Neuronal stem cell (in vitro differentiated cells): ENCODE data around the gene CNGA4.

Experiments
- DNase-seq: peaks from one replicate; pipeline ENCODE4 v3.0.0-alpha.2; 2013; ENCODE audit warnings: low spot score
- H2AFZ ChIP-seq: one replicate; pipeline ENCODE4 v1.6.1; 2013; ENCODE audit warnings: mild to moderate bottlenecking, low read length, inconsistent platforms
- H2AK5ac ChIP-seq: 2 replicates; pipeline ENCODE4 v1.6.1; 2013; ENCODE audit warnings: low read depth, mild to moderate bottlenecking, inconsistent platforms, low read length, moderate library complexity, mixed read lengths
- H2BK120ac ChIP-seq: 2 replicates; pipeline ENCODE4 v1.6.1; 2013; ENCODE audit warnings: low read depth, mild to moderate bottlenecking, inconsistent platforms, low read length, moderate library complexity, mixed read lengths
- H2BK12ac ChIP-seq: one replicate; pipeline ENCODE4 v1.6.1; 2013; ENCODE audit warnings: low read length, inconsistent platforms
- H2BK15ac ChIP-seq: 2 replicates; pipeline ENCODE4 v1.6.1; 2013; ENCODE audit warnings: mild to moderate bottlenecking, low read length, inconsistent platforms, mixed read lengths
- H2BK5ac ChIP-seq: one replicate; pipeline ENCODE4 v1.6.1; 2013; ENCODE audit warnings: inconsistent platforms, mild to moderate bottlenecking, low read length, moderate library complexity
- H3K14ac ChIP-seq: one replicate; pipeline ENCODE4 v1.6.1; 2013; ENCODE audit warnings: low read length, inconsistent platforms
- H3K18ac ChIP-seq: 2 replicates; pipeline ENCODE4 v1.6.1; 2013; ENCODE audit warnings: low read length, inconsistent platforms
- H3K23ac ChIP-seq: 2 replicates; pipeline ENCODE4 v1.6.1; 2013; ENCODE audit warnings: low read depth, mild to moderate bottlenecking, mixed read lengths, low read length, inconsistent platforms; ENCODE audit not compliant: poor library complexity
- H3K27ac ChIP-seq: replicated peaks from 3 replicates; pipeline ENCODE4 v1.5.1; 2013; ENCODE audit warnings: low read length, inconsistent platforms
- H3K27me3 ChIP-seq, 3 experiments: 2 replicates each; pipeline ENCODE4 v1.6.1; 2013; ENCODE audit warnings: low read length in 3 of 3, mild to moderate bottlenecking in 2 of 3, inconsistent platforms in 1 of 3, low read depth in 1 of 3, mixed read lengths in 1 of 3, moderate library complexity in 1 of 3; ENCODE audit not compliant: control insufficient read depth in 3 of 3, insufficient read depth in 3 of 3
- H3K36me3 ChIP-seq, 2 donors: replicated peaks in 1 of 2; 2 replicates each; pipeline ENCODE4 v1.6.1; 2013; ENCODE audit warnings: low read length in 2 of 2; ENCODE audit not compliant: control insufficient read depth in 2 of 2, insufficient read depth in 2 of 2
- H3K4ac ChIP-seq: 2 replicates; pipeline ENCODE4 v1.6.1; 2013; ENCODE audit warnings: inconsistent platforms, mild to moderate bottlenecking, low read length, moderate library complexity
- H3K4me1 ChIP-seq, 2 donors: 1 replicate in 1 of 2; 2 replicates in 1 of 2; pipeline ENCODE4 v1.6.1; 2013; ENCODE audit warnings: low read length in 2 of 2, low read depth in 1 of 2; ENCODE audit not compliant: control insufficient read depth in 2 of 2, insufficient read depth in 1 of 2
- H3K4me2 ChIP-seq: one replicate; pipeline ENCODE4 v1.6.1; 2013; ENCODE audit warnings: mild to moderate bottlenecking, low read length, inconsistent platforms; ENCODE audit not compliant: insufficient read depth, poor library complexity, severe bottlenecking
- H3K4me3 ChIP-seq, 2 donors: 2 replicates each; pipeline ENCODE4 v1.5.1; 2013; ENCODE audit warnings: low read length in 2 of 2, mild to moderate bottlenecking in 2 of 2, inconsistent platforms in 1 of 2, moderate library complexity in 1 of 2
- H3K79me1 ChIP-seq: one replicate; pipeline ENCODE4 v1.6.1; 2013; ENCODE audit warnings: low read depth, mild to moderate bottlenecking, inconsistent platforms, low read length, moderate library complexity
- H3K9ac ChIP-seq: one replicate; pipeline ENCODE4 v1.6.1; 2013; ENCODE audit warnings: mild to moderate bottlenecking, low read depth, low read length, inconsistent platforms; ENCODE audit not compliant: poor library complexity
- H3K9me3 ChIP-seq, 2 donors: replicated peaks in 1 of 2; 2 replicates each; pipeline versions ENCODE3 to v1.6.1; 2013; ENCODE audit warnings: low read length in 2 of 2, mild to moderate bottlenecking in 2 of 2, inconsistent platforms in 1 of 2, low read depth in 1 of 2, mixed read lengths in 1 of 2, moderate library complexity in 1 of 2; ENCODE audit not compliant: control insufficient read depth in 2 of 2, insufficient read depth in 1 of 2
- H4K8ac ChIP-seq: one replicate; pipeline ENCODE4 v1.6.1; 2013; ENCODE audit warnings: low read depth, mild to moderate bottlenecking, inconsistent platforms, low read length, moderate library complexity
- H4K91ac ChIP-seq: one replicate; pipeline ENCODE4 v1.6.1; 2013; ENCODE audit warnings: low read length, low read depth, mild to moderate bottlenecking, inconsistent platforms; ENCODE audit not compliant: poor library complexity
- WGBS, 2 donors: extraction: QIAGEN DNeasy Blood & Tissue Kit; methylation state at CpG; one replicate each; pipeline ENCODE4 v1.1.7; 2013; ENCODE audit warnings: missing lambda C conversion rate in 2 of 2, mixed read lengths in 1 of 2; ENCODE audit not compliant: insufficient read length in 2 of 2, insufficient replicate concordance in 1 of 2; ENCODE audit errors: extremely low coverage in 2 of 2; 5-methylcytosine and 5-hydroxymethylcytosine counted together

CNGA4 gene

DNA sequence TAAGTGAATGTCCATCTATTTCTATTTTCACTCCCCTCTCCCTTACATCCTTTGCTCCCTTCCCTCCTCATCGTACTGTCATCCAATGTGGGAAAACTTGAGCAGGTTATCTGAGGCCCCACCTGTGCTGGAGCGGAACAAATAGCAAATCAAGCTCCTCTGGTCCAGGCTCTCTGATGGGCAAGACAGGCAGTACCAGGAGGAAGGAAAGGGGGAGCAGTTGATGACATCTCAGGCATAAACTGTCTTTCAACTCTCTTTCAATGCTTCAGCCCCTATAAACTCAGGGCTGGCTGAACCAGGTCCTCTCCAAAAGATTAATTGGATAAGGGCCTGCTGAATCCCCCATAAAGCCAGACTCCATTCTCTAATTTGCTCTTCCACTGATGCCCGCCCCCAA lies 19.3 kb downstream of the CNGA4 start:
- no peak for DNase-seq
- no peak overlapping the region for H4K91ac ChIP-seq
- no peaks in the 10 kb centered on the region for H3K9me3 ChIP-seq
- no peak overlapping the region for H3K9ac ChIP-seq
- no peak overlapping the region for H3K4me3 ChIP-seq
- peaks cover 4 to 15% of the 10 kb centered on the region in 2 donors for H3K4me1 ChIP-seq
- H4K8ac ChIP-seq = no peak overlapping the region
- H3K14ac ChIP-seq = no peak overlapping the region
- H3K36me3 ChIP-seq = no peaks in the 10 kb centered on the region
- H2BK5ac ChIP-seq = no peak overlapping the region
- no peak overlapping the region for H3K4me2 ChIP-seq
- H3K23ac ChIP-seq = no peak overlapping the region
- WGBS, 2 donors = no CpG with 5 or more reads among the region's 3 CpGs
- no peak overlapping the region for H2BK12ac ChIP-seq
- H3K27me3 ChIP-seq = peaks cover 0 to 91% (median 1%) of the 10 kb centered on the region in 3 experiments
- H3K4ac ChIP-seq = no peak overlapping the region
- no peak overlapping the region for H2AFZ ChIP-seq
- no peaks in the 10 kb centered on the region for H3K79me1 ChIP-seq
- H2BK120ac ChIP-seq = no peak overlapping the region
- H3K27ac ChIP-seq = no peak overlapping the region
- H2BK15ac ChIP-seq = no peak overlapping the region
- H3K18ac ChIP-seq = no peak overlapping the region
- no peak overlapping the region for H2AK5ac ChIP-seq

DNA sequence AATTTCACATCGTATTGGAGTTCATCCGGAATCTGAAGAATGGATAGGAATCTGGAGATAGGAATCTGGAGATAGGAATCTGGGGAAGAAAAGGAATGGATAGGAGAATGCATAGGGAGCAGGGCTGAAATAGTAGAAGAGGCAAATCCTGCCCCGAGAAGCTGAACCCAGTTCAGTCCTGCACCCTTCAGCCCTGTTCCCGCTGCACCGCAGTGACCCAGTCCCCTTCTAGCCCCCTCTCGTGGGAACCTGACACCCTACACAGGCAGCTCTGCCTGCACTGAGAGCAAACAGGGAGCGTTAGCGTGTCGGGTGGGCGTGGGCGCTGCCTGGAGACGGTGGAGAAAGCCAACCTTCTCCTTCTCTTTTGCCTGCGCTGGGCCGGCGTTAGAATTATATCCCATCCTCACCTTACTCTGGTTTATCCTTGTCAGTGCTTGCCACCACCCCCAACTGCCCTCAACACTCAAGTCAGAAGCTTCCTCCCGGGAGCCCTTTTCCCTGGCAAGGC lies 19.7 kb downstream of the CNGA4 start:
- H3K36me3 ChIP-seq = no peaks in the 10 kb centered on the region
- no peaks in the 10 kb centered on the region for H3K9me3 ChIP-seq
- no peak overlapping the region for H4K91ac ChIP-seq
- H2BK5ac ChIP-seq = peak overlapping the region; percentile 40
- peak overlapping the region; percentile 58 for H2BK12ac ChIP-seq
- no peaks in the 10 kb centered on the region for H3K79me1 ChIP-seq
- peak overlapping the region; percentile 90 for H3K18ac ChIP-seq
- H3K4me1 ChIP-seq = peaks cover 4 to 15% of the 10 kb centered on the region in 2 donors
- H2BK15ac ChIP-seq = peak overlapping the region; percentile 32
- H3K14ac ChIP-seq = no peak overlapping the region
- H4K8ac ChIP-seq = no peak overlapping the region
- H3K4me3 ChIP-seq = peak overlapping the region in 1 of 2 donors; percentile 83
- H3K4me2 ChIP-seq = peak overlapping the region; percentile 96
- peak overlapping the region; percentile 85 for H2AFZ ChIP-seq
- no CpG with 5 or more reads among the region's 16 CpGs for WGBS, 2 donors
- no peak overlapping the region for H3K23ac ChIP-seq
- H3K9ac ChIP-seq = no peak overlapping the region
- DNase-seq = peak; percentile 29
- no peak overlapping the region for H3K4ac ChIP-seq
- H3K27me3 ChIP-seq = peaks cover 0 to 92% (median 1%) of the 10 kb centered on the region in 3 experiments
- no peak overlapping the region for H3K27ac ChIP-seq
- no peak overlapping the region for H2BK120ac ChIP-seq
- H2AK5ac ChIP-seq = peak overlapping the region; percentile 1

GRCh38 chr11:6260207-6260726 lies 21.4 kb downstream of the CNGA4 start:
- Histone ChIP-seq H3K79me1 (no peaks in the 10 kb centered on the region), H2BK12ac (no peak overlapping the region), H2BK5ac (peak overlapping the region; percentile 40), H3K14ac (peak overlapping the region; percentile 94), H3K18ac (peak overlapping the region; percentile 96), H3K4me1 (peaks cover 4 to 15% of the 10 kb centered on the region in 2 donors), H3K27ac (no peak overlapping the region), H3K4ac (no peak overlapping the region), H2BK15ac (peak overlapping the region; percentile 87), H2BK120ac (no peak overlapping the region), H3K9me3 (no peaks in the 10 kb centered on the region), H4K91ac (no peak overlapping the region), H3K27me3 (peaks cover 0 to 88% (median 1%) of the 10 kb centered on the region in 3 experiments), H3K36me3 (peaks cover 0 to 4% of the 10 kb centered on the region in 2 donors), H2AK5ac (peak overlapping the region; percentile 4), H3K4me3 (peak overlapping the region; percentile 1 to 83), H2AFZ (peak overlapping the region; percentile 85), H3K4me2 (peak overlapping the region; percentile 96), H3K9ac (peak overlapping the region; percentile 82), H4K8ac (no peak overlapping the region), H3K23ac (no peak overlapping the region)
- no peak for DNase-seq
- WGBS, 2 donors = no CpG with 5 or more reads among the region's 5 CpGs

DNA sequence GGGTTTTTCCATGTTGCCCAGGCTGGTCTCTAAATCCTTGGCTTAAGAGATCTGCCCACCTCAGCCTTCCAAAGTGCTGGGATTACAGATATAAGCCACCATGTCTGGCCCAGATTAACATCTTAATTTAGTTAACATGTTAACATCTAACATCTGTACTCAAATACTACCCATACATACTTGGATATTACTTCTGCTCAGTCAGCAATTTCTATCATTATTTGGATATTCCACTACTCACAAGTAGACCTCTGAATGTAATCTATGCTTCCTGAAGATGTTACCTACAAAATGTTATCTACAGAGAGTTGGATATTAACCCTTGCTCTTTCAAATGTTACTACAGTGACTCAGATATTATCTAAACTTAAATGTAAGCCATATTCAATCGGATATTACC lies 24.8 kb downstream of the CNGA4 start:
- no CpG with 5 or more reads among the region's 1 CpG for WGBS, 2 donors
- no peak overlapping the region for H4K8ac ChIP-seq
- H3K27ac ChIP-seq = no peak overlapping the region
- no peak overlapping the region for H2BK15ac ChIP-seq
- no peak overlapping the region for H2BK12ac ChIP-seq
- H3K4me2 ChIP-seq = no peak overlapping the region
- no peak overlapping the region for H3K14ac ChIP-seq
- no peak overlapping the region for H2BK5ac ChIP-seq
- H3K79me1 ChIP-seq = no peaks in the 10 kb centered on the region
- no peak overlapping the region for H3K9ac ChIP-seq
- no peak overlapping the region for H3K4ac ChIP-seq
- no peaks in the 10 kb centered on the region for H3K9me3 ChIP-seq
- H3K18ac ChIP-seq = no peak overlapping the region
- no peak overlapping the region for H2AK5ac ChIP-seq
- H3K23ac ChIP-seq = no peak overlapping the region
- H3K27me3 ChIP-seq = peaks cover 0 to 59% (median 1%) of the 10 kb centered on the region in 3 experiments
- no peak overlapping the region for H2AFZ ChIP-seq
- H4K91ac ChIP-seq = no peak overlapping the region
- no peak overlapping the region for H2BK120ac ChIP-seq
- peaks cover 0 to 4% of the 10 kb centered on the region in 2 donors for H3K36me3 ChIP-seq
- H3K4me1 ChIP-seq = peaks cover 4 to 12% of the 10 kb centered on the region in 2 donors
- DNase-seq = no peak
- no peak overlapping the region for H3K4me3 ChIP-seq
